Measurements from ENCODE around the gene MGAT4A.
"Not testable (repeated sequence)": the region's sequence is repeated elsewhere in the genome, so short reads cannot be mapped to it uniquely, and the experiment has no call there.

The MGAT4A gene

DNA sequence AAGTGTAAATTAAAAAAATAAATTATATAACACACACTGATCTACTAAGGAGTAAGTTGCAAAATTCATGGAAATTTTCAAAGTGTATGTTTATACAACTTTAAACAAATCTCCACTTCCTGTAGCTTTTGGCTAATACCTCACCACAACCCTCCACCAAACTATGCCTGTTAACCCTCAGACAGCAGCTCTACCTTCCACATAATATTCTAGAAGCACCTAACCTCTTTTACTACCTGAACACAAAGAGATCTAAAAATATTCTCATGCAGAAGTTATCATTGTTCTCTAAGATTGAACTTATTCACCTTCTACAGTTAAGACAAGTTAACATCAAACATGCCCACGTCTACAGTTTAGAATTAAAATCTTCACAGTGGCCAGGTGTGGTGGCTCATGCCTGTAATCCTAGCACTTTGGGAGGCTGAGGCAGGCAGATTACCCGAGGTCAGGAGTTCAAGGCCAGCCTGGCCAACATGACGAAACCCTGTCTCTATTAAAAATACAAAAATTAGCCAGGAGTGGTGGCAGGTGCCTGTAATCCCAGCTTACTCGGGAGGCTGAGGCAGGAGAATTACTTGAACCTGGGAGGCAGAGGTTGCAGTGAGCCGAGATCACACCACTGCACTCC lies 2.7 kb downstream of the MGAT4A start:
- FAIRE-seq, result not testable (repeated sequence)

- FAIRE-seq, result no peak
Observed at GRCh38 chr2:98727369-98728087, 3.4 kb downstream of the MGAT4A start.

DNA sequence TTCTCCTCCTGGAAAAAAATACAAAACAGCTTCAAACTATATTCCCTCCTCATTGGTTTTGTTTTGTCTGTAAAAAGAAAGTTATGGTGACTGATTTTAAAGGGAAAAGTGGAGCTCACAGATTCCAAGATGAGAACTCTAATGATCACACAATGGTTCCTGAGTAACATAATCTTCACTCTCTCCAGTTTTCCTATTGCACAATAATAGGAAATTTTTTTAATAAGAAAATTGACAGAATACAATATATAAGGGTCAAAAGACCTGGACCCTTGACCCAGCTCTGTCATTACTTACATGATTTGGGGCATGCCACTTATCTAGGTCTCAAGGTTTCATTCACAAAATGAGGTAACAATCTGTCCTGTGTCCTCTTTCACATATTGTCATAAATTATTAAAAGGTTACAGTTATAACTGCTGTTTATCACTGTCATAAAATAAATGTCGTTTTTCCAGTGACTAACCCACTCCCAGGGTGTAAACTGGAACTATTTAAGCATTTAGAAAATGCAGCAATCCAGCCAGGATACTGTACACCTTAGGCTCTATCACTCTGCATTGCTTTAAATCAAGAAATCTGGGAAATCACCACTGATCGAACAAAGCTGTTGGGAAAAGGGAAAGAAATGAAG lies 4.1 kb downstream of the MGAT4A start:
- FAIRE-seq, result no peak

GRCh38 chr2:98726205-98726604 lies 4.7 kb downstream of the MGAT4A start:
- no peak for FAIRE-seq

GRCh38 chr2:98720286-98720685 lies 10.6 kb downstream of the MGAT4A start:
- no peak for FAIRE-seq

DNA sequence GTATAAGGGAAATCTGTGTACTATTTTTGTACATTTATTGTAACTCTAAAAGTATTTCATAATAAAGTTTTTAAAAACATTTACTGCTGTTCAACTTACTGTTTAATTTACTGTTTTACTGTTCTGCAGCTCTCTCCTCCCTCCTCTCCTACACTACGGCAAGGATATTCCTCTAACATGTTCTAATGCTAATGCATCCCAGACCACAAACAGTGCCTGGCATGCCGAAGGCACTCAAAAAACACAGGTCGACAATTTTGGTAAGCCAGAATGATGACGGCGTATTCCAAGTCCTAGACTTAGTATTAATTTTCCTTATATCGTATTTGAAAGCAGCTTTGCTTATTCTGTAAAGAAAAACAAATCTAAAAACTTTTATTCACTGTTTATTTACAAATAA lies 13.3 kb downstream of the MGAT4A start:
- no peak for FAIRE-seq

- FAIRE-seq, result no peak
Observed at GRCh38 chr2:98716786-98717185, 14.1 kb downstream of the MGAT4A start.

GRCh38 chr2:98715812-98716451 lies 15.0 kb downstream of the MGAT4A start:
- FAIRE-seq, result no peak

DNA sequence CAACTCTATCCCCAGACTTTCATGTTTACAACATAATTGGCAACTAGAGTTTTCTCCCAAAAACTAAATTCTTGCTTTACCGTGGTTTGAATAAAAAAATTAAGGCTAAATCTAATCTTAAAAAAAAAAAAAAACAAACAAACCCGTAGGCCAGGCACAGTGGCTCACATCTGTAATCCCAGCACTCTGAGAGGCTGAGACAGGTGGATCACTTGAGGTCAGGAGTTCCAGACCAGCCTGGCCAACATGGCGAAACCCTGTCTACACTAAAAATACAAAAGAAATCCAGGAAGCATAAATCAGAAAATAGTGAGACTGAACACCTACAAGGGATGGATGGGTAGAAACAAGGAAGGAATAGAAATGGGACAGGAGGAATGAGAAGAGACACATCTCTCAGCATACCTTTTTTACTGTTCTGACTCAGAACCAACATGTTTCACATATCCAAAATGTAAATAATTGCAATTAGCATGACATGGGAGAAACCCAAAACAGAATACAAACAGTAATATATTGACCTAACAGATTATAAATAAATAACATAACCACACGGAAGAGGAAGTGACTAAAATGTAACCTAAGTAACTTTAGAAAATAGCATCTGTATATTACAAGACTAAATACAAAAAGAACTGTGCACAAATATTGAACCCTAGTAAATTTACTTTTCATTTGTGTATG lies 17.5 kb downstream of the MGAT4A start:
- no peak for FAIRE-seq

DNA sequence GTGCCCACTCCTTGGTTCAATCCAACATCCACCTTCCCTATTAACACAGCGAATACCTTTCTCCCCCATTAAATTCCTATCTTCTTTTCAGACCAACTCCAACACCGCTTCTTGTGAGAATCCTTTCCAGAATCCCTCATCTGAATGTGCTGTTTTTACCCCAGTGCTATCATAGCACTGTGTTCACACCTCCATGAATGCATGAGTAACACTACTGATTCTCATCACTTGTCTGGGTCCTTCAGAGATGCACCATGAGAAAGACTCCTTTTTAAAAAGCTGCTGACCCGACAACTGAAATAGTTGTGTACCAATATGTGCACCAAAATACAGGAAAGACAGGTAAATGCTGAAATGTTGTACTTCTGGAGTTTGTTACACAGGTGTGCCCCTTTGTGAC lies 18.8 kb downstream of the MGAT4A start:
- no peak for FAIRE-seq

GRCh38 chr2:98711506-98711905 lies 19.4 kb downstream of the MGAT4A start:
- FAIRE-seq, result no peak

DNA sequence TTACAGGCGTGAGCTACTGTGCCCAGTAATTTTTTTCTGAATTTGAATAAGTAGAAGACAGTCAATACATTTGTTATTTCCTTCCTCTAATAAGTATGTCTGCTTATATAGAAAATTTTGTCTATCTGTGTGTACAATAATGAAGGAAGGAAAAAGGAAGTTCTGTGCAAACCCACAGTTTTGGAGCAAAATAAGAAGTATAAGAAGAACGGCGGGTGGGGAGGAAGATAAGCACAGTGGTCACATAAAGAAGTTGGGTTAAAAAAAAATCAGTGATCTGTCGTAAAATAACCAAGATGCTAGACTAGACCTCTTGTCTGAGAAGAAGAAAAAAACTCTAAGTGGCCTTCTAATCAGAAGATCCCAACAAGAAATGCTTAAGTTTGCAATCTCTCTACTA lies 20.2 kb downstream of the MGAT4A start:
- no peak for FAIRE-seq

GRCh38 chr2:98709535-98709934 lies 21.4 kb downstream of the MGAT4A start:
- FAIRE-seq, result no peak

DNA sequence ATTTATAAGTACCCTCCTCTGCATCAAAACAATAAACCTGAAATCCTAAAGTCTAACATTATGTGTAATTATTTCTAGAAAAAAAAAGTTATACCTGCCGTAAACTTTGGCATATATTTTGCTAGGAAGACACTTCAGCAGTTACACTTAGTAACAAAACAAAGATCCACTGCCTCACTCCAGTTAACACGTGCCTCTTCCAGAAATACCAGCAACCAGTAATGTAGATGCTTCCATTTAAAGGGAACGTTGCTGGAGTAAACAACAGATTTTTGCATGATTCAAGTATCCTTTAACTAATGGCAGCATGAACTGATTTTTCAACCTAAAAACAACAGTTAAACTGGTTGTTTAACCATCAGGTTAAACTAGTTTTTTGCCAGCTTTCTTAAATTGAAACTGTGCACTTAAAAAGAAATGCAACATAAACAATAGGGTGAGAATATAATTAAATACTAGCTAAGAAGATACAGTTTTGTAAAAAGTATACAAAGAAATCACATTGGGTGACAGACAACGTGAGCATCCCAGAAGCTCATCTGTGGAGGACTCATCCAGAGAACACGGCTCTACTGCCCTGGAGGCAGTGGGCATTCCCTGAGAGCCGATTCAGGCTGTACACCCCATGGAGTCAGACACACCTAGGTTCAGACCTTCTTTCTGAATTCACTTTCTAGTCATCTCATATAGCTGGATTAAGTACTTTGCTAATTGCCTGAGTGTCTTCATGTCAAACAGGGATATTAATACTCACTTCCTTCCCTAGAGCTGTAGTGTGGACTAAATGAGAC lies 22.3 kb downstream of the MGAT4A start:
- FAIRE-seq, result no peak

- FAIRE-seq, result no peak
Observed at GRCh38 chr2:98706591-98706990, 24.3 kb downstream of the MGAT4A start.

- no peak for FAIRE-seq
Observed at GRCh38 chr2:98705333-98705617, 25.7 kb downstream of the MGAT4A start.

GRCh38 chr2:98704499-98705332 lies 26.2 kb downstream of the MGAT4A start:
- FAIRE-seq, result no peak

DNA sequence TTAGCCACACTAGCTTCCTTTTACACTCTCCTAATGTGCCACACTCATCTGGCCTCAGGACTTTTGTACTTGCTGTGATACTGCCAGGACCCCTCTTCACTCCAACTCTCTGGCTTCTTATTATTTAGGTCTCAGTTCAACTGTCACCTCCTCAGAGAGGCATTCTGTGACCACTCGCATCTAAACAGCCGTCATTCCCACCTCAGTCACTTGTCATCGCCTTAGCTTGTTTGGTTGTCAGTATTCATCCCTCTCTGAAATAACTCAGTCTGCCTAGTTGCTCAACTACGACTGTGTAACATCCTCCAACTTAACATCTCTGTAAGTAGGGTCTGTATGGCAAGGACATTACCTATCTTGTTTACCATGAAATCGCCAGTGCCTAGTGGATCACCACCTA lies 27.2 kb downstream of the MGAT4A start:
- FAIRE-seq, result no peak

DNA sequence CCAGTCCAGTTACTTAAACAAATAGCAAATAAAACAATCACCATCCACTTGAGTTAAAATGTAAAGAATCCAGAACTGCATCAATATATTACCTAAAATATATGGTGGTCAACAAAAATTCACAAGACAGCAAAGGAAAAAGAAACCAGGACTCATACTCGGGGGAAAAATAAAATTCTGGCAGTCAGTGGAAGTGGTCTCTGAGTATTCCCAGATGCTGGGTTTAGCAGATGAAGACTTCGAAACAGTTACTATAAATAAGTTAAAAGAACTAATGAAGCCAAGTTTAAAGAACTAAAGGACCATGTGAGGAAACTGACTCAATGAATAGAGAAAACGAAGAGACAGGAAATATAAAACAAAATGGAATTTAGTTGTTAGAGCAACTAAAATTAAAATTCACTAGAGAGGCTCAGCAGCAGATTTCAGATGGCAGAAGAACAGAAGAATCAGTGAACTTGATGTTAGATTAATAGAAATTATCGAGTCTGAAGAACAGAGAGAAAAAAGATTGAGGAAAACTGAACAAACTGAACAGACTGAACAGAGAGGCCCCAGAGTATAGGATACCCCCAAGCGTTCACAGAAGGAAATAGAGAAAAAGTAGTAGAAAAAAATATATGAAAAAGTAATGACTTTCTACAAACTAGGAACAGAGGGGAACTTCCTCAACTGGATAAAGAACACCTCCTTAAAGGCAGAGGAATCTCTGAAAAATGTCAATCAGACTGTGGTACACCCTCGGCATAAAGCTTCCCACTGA lies 27.9 kb downstream of the MGAT4A start:
- FAIRE-seq, result no peak

- FAIRE-seq, result no peak
Observed at GRCh38 chr2:98702127-98702802, 28.7 kb downstream of the MGAT4A start.
